ENCODE results near the gene KIF2A. TPM values are rescaled to one million over a fixed set of nuclear protein-coding genes. Genes with fewer than 3 reads are reported as not detected.

The KIF2A gene
- total and polyA plus RNA-seq, 2 of the 8 experiments (the other 6 are each of a cell fraction or from before 2014, with no cell fraction given) = 18.4 to 97.1 TPM

GRCh38 chr5:62327138-62328053 lies 21.4 kb downstream of the KIF2A start (continued):
- TF ChIP-seq CHD7 (IDR thresholded peaks at IDR 0.05; ENCODE audit: insufficient replicate concordance, low read length) = no peak
- no peak for TF ChIP-seq POU5F1 (IDR thresholded peaks at IDR 0.05; ENCODE audit: low read depth, low read length)
- no peak for TF ChIP-seq CTBP2 (IDR thresholded peaks at IDR 0.05; ENCODE audit: borderline replicate concordance, insufficient read depth, insufficient read length, low read length)
- TF ChIP-seq EP300 (IDR thresholded peaks at IDR 0.05; ENCODE audit: borderline replicate concordance in 1 of 2, low read depth in 2 of 2, low read length in 2 of 2) = no peak

All from H1 (cell line).